SK-N-SH treated with all-trans-retinoic acid at 6 μM for 48 hours (cell line): ENCODE measurements around the gene STOM.

Source experiments
- ATAC-seq: fragments of 200-7000 bp; cut with Tn5 transposase; 3 replicates; pipeline ENCODE4 v1.9.1; 2020; ENCODE audit warnings: mild to moderate bottlenecking, moderate library complexity
- ARNTL ChIP-seq: fragments of 450-650 bp; formaldehyde crosslinking; IDR thresholded peaks from 2 replicates; pipeline ENCODE4 v1.5.0; 2020; ENCODE audit warnings: low read depth, mild to moderate bottlenecking, moderate library complexity, borderline replicate concordance
- CREB5 ChIP-seq: fragments of 250-450 bp; sonication (Bioruptor Pico); IDR thresholded peaks from 2 replicates; pipeline ENCODE4 v1.5.1; 2020; ENCODE audit warnings: low read depth, mild to moderate bottlenecking, moderate library complexity
- CSDC2 ChIP-seq: fragments of 250-450 bp; sonication (Bioruptor Pico); IDR thresholded peaks from 2 replicates; pipeline ENCODE4 v1.5.0; 2020; ENCODE audit warnings: mild to moderate bottlenecking, moderate library complexity
- CSRNP3 ChIP-seq: fragments of 250-450 bp; sonication (Bioruptor Pico); IDR thresholded peaks from 2 replicates; pipeline ENCODE4 v1.5.1; 2021; ENCODE audit warnings: mild to moderate bottlenecking, moderate library complexity
- ESRRG ChIP-seq: fragments of 250-450 bp; sonication (Bioruptor Pico); IDR thresholded peaks from 2 replicates; pipeline ENCODE4 v1.6.1; 2021; ENCODE audit warnings: mild to moderate bottlenecking
- GLIS3 ChIP-seq: fragments of 250-450 bp; sonication (Bioruptor Pico); IDR thresholded peaks from 2 replicates; pipeline ENCODE4 v1.5.0; 2020; ENCODE audit warnings: mild to moderate bottlenecking, moderate library complexity
- ISL1 ChIP-seq: fragments of 250-450 bp; sonication (Bioruptor Pico); IDR thresholded peaks from 2 replicates; pipeline ENCODE4 v2.1.2; 2022; ENCODE audit warnings: mild to moderate bottlenecking, moderate library complexity
- OSR1 ChIP-seq: fragments of 250-450 bp; sonication (Bioruptor Pico); IDR thresholded peaks from 2 replicates; pipeline ENCODE4 v1.8.0; 2022; ENCODE audit warnings: moderate library complexity, mild to moderate bottlenecking, inconsistent platforms
- PATZ1 ChIP-seq: fragments of 250-450 bp; sonication (Bioruptor Pico); IDR thresholded peaks from 2 replicates; pipeline ENCODE4 v1.8.0; 2020; ENCODE audit warnings: mild to moderate bottlenecking, moderate library complexity, borderline replicate concordance
- POU6F1 ChIP-seq: fragments of 250-450 bp; sonication (Bioruptor Pico); IDR thresholded peaks from 2 replicates; pipeline ENCODE4 v1.8.0; 2021; ENCODE audit warnings: low read depth, mild to moderate bottlenecking, moderate library complexity, borderline replicate concordance
- PPARA ChIP-seq: fragments of 250-450 bp; sonication (Bioruptor Pico); IDR thresholded peaks from 2 replicates; pipeline ENCODE4 v1.5.0; 2020; ENCODE audit warnings: mild to moderate bottlenecking, borderline replicate concordance
- RARB ChIP-seq: fragments of 250-450 bp; sonication (Bioruptor Pico); IDR thresholded peaks from 2 replicates; pipeline ENCODE4 v1.8.0; 2021; ENCODE audit warnings: mild to moderate bottlenecking, moderate library complexity
- SNAI2 ChIP-seq: fragments of 250-450 bp; sonication (Bioruptor Pico); IDR thresholded peaks from 2 replicates; pipeline ENCODE4 v1.5.0; 2020; ENCODE audit warnings: mild to moderate bottlenecking, moderate library complexity
- TCF4 ChIP-seq: fragments of 250-450 bp; sonication (Bioruptor Pico); IDR thresholded peaks from 2 replicates; pipeline ENCODE4 v1.8.0; 2021; ENCODE audit warnings: mild to moderate bottlenecking, moderate library complexity, borderline replicate concordance
- TOX ChIP-seq: fragments of 250-450 bp; sonication (Bioruptor Pico); IDR thresholded peaks from 2 replicates; pipeline ENCODE4 v1.8.0; 2021; ENCODE audit warnings: mild to moderate bottlenecking, moderate library complexity, borderline replicate concordance
- TSHZ2 ChIP-seq: fragments of 250-450 bp; sonication (Bioruptor Pico); IDR thresholded peaks from 2 replicates; pipeline ENCODE4 v1.5.0; 2020; ENCODE audit warnings: mild to moderate bottlenecking, moderate library complexity
- ZC3H10 ChIP-seq: fragments of 250-450 bp; sonication (Bioruptor Pico); IDR thresholded peaks from 2 replicates; pipeline ENCODE4 v1.5.1; 2021; ENCODE audit warnings: mild to moderate bottlenecking, moderate library complexity
- ZFP3 ChIP-seq: fragments of 250-450 bp; sonication (Bioruptor Pico); IDR thresholded peaks from 2 replicates; pipeline ENCODE4 v1.5.0; 2020; ENCODE audit warnings: mild to moderate bottlenecking, moderate library complexity
- ZFP30 ChIP-seq: fragments of 450-650 bp; formaldehyde crosslinking; IDR thresholded peaks from 2 replicates; pipeline ENCODE4 v1.5.0; 2022; ENCODE audit warnings: mild to moderate bottlenecking, moderate library complexity
- ZNF565 ChIP-seq: fragments of 450-650 bp; formaldehyde crosslinking; conservative IDR thresholded peaks from 2 replicates; pipeline ENCODE4 v1.5.0; 2020; ENCODE audit warnings: low read depth, mild to moderate bottlenecking, moderate library complexity
- ZNF70 ChIP-seq: fragments of 450-650 bp; formaldehyde crosslinking; IDR thresholded peaks from 2 replicates; pipeline ENCODE4 v1.5.0; 2020; ENCODE audit warnings: mild to moderate bottlenecking, moderate library complexity
- ZNF8 ChIP-seq: fragments of 450-650 bp; formaldehyde crosslinking; IDR thresholded peaks from 2 replicates; pipeline ENCODE4 v1.5.0; 2020; ENCODE audit warnings: mild to moderate bottlenecking, moderate library complexity

STOM gene

GRCh38 chr9:121349009-121349408 is 21.0 kb downstream of the STOM start:
- ATAC-seq: no peak
- TF ChIP-seq CSDC2 (no peak), PPARA (no peak), SNAI2 (CRISPR knock-in tag) (no peak), ZNF565 (CRISPR knock-in tag) (no peak), ZFP30 (no peak), PATZ1 (CRISPR knock-in tag) (no peak), ARNTL (no peak), ESRRG (no peak), CREB5 (CRISPR knock-in tag) (no peak), ZC3H10 (CRISPR knock-in tag) (no peak), POU6F1 (no peak), ZFP3 (CRISPR knock-in tag) (no peak), TOX (CRISPR knock-in tag) (no peak), TSHZ2 (CRISPR knock-in tag) (no peak), GLIS3 (CRISPR knock-in tag) (no peak), OSR1 (CRISPR knock-in tag) (no peak), ZNF8 (no peak)

- TF ChIP-seq TOX (CRISPR knock-in tag): no peak
- TF ChIP-seq CSDC2: no peak
- TF ChIP-seq GLIS3 (CRISPR knock-in tag): no peak
- TF ChIP-seq ISL1: no peak
- TF ChIP-seq ZNF70: no peak
- no peak for TF ChIP-seq SNAI2 (CRISPR knock-in tag)
- TF ChIP-seq TCF4 (CRISPR knock-in tag): no peak
- TF ChIP-seq CREB5 (CRISPR knock-in tag): no peak
- TF ChIP-seq ZNF565 (CRISPR knock-in tag): no peak
- TF ChIP-seq CSRNP3: no peak
- TF ChIP-seq ESRRG: no peak
- no peak for TF ChIP-seq OSR1 (CRISPR knock-in tag)
- TF ChIP-seq RARB (CRISPR knock-in tag): no peak
- no peak for TF ChIP-seq ZFP3 (CRISPR knock-in tag)
- TF ChIP-seq PPARA: no peak
- TF ChIP-seq ZFP30: no peak
- no peak for TF ChIP-seq ARNTL
- TF ChIP-seq POU6F1: no peak
- no peak for ATAC-seq
These were observed 21.8 kb downstream of the STOM start for GRCh38 chr9:121348221-121348620.
